Fibroblast of mammary gland (primary cell): ENCODE data around the gene UVSSA.

Experiments used
- DNase-seq: peaks from one replicate; pipeline ENCODE4 v3.0.0-alpha.2; 2010; ENCODE audit warnings: low read depth
- H3K4me3 ChIP-seq: 2 replicates; pipeline ENCODE4 v1.5.1; 2011; ENCODE audit warnings: low read depth, mild to moderate bottlenecking, low read length, moderate library complexity; ENCODE audit not compliant: control insufficient read depth
- CTCF ChIP-seq: conservative IDR thresholded peaks from 2 replicates; pipeline ENCODE4 v1.5.1; 2011; ENCODE audit warnings: low read depth, low read length, inconsistent platforms; ENCODE audit not compliant: control insufficient read depth, insufficient read depth

The UVSSA gene

DNA sequence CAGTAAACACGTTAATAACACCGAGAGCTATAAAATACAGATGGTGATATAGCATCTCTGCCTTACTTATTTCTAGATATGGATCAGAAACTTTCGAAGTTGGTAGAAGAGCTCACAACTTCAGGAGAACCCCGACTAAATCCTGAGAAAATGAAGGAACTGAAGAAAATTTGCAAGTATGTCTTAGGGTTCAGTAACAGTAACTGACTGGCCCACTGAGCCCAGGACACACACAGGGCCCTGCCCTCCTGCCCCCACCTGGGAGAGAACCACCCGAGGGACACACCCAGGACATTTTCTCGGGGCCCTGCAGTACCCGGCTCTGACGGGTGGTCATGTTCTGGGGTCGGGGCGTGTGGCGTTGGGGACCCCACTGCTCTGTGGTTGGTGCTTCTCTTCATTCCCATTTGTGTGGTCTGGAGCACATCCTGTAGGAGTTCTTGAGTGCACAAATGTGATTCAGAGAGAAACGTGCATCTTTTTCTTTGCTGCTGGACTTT is 1.1 kb downstream of the UVSSA start:
- H3K4me3 ChIP-seq = peak overlapping the region; percentile 57
- DNase-seq = no peak
- no peak for TF ChIP-seq CTCF

- TF ChIP-seq CTCF = no peak
- no peak overlapping the region for H3K4me3 ChIP-seq
- DNase-seq = no peak
These were observed 1.7 kb downstream of the UVSSA start for GRCh38 chr4:1348746-1349145.

GRCh38 chr4:1349359-1350168 is 2.6 kb downstream of the UVSSA start:
- H3K4me3 ChIP-seq = no peak overlapping the region
- peak; percentile 38 for DNase-seq
- no peak for TF ChIP-seq CTCF

- no peak for TF ChIP-seq CTCF
- no peak overlapping the region for H3K4me3 ChIP-seq
- no peak for DNase-seq
These were observed 3.1 kb downstream of the UVSSA start for GRCh38 chr4:1350169-1350520.

GRCh38 chr4:1351854-1352566 is 5.0 kb downstream of the UVSSA start:
- peak; percentile 69 for DNase-seq
- TF ChIP-seq CTCF = peak; percentile 86
- no peak overlapping the region for H3K4me3 ChIP-seq

DNA sequence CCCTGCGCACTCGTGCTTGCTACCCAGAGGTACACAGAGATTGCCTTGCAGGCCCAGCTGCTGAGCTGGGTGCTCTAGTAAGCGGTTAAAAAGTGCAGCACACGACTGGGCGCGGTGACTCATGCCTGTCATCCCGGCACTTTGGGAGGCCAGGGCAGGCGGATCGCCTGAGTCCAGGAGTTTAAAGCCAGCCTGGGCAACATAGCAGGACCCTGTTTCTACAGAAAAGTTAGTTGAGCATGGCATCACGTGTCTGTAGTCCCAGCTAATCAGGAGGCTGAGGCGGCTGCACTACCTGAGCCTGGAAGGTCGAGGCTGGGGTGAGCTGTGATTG is 5.5 kb downstream of the UVSSA start:
- DNase-seq = no peak
- no peak for TF ChIP-seq CTCF
- H3K4me3 ChIP-seq = no peak overlapping the region
